Measurements from ENCODE around the gene SNX2.
A peak's percentile ranks its signal among the peaks of the same experiment; 100 is the strongest.
"Not testable (repeated sequence)": the region's sequence is repeated elsewhere in the genome, so short reads cannot be mapped to it uniquely, and the experiment has no call there.

The SNX2 gene

GRCh38 chr5:122845229-122846050 lies 70.6 kb downstream of the SNX2 start, which contains the start of gene SNX24:
Gene SNX24, plus strand, starts transcription at chr5:122845613. Its CDS starts 21 bp downstream, at chr5:122845634.
- peak; percentile 74 for DNase-seq

DNA sequence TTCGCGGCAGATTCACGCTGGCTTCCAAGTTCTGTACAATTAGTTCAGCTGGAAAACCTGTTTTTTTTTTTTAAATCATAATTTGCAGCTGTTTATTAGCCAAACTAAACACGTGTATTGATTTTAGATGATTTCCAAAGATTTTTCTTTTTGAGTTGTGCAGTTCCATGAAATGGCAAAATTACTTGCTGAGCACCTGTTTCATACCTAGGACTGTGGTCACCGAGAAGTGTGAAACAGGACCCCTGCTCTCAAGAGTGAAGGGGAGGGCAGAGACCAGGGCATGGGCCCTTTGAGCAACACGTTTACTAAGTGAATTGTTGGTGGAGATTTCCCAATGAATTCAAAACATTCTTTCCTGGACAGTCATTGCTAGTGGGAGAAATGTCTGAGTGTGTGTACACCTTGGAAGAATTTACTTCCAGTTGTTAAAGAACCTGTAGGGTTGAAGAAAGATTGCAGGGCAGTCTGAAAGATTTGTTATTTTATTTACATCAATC lies 71.2 kb downstream of the SNX2 start:
- DNase-seq: peak; percentile 81

- no peak for DNase-seq
These were observed 72.8 kb downstream of the SNX2 start for GRCh38 chr5:122847687-122848081.

DNA sequence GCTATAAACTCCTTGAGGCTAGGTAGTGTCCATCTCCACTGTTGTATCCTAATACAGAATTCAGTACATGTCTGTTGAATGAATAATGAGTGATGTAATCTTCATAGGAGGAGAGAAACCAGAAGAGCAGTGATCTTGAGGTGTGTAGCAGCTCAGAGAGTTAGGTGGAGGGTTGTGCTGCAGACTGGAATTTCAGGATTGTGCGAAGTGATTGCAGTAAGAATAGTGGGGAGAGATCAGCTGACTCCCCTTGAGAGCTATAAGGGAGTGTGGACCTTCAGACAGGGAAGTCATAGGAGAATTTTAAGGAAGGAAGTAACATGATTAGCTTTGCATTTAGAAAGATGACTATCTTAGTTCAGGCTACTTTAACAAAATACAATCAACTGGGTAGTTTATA lies 74.9 kb downstream of the SNX2 start:
- peak; percentile 63 for DNase-seq

- not testable (repeated sequence) for DNase-seq
These were observed 82.7 kb downstream of the SNX2 start for GRCh38 chr5:122857538-122857937.

- DNase-seq: peak; percentile 70
These were observed 83.6 kb downstream of the SNX2 start for GRCh38 chr5:122858451-122858850.

GRCh38 chr5:122863240-122863639 lies 88.4 kb downstream of the SNX2 start:
- DNase-seq: no peak

DNA sequence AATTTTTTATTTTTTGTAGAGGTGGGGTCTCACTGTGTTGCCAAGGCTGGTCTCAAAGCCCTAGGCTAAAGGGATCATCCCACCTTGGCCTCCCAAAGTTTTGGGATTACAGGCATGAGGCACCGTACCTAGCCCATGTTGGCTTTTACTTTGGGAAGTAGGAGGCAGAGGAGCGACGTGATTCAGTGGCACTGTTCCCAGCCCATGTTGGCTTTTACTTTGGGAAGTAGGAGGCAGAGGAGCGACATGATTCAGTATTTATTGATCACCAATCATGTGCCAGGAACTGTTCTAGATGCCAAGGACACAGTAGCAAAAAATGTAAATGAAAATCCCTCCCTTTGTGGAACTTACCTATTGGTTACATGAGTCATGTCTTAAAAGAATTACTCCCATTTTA lies 88.8 kb downstream of the SNX2 start:
- no peak for DNase-seq

DNA sequence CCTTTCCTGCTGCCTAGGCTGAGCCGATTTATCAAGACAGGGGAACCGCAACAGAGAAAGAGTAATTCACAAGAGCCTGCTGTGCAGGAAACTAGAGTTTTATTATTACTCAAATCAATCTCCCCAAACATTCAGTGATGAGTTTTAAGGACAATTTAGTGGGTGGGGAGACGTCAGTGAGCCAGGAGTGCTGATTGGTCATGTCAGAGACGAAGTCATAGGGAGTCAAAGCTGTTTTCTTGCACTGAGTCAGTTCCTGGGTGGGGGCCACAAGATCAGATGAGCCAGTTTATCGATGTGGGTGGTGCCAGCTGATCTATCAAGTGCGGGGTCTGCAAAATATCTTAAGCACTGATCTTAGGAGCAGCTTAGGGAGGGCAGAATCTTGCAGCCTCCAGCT lies 89.5 kb downstream of the SNX2 start:
- no peak for DNase-seq

DNA sequence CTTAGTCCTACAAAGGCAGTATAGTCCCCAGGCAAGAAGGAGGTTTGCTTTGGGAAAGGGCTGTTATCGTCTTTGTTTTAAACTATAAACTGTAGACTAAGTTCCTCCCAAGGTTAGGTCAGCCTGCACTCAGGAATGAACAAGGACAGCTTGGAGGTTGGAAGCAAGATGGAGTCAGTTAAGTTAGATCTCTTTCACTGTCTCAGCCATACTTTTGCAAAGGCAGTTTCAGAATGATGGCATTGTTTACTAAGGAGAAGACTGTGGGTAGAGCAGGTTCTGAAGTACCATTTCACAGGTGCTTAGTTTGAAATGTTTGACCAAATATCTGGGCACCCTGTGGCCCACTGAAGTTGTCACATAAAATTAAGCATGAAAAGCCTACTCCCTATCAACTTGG lies 90.0 kb downstream of the SNX2 start:
- no peak for DNase-seq

DNA sequence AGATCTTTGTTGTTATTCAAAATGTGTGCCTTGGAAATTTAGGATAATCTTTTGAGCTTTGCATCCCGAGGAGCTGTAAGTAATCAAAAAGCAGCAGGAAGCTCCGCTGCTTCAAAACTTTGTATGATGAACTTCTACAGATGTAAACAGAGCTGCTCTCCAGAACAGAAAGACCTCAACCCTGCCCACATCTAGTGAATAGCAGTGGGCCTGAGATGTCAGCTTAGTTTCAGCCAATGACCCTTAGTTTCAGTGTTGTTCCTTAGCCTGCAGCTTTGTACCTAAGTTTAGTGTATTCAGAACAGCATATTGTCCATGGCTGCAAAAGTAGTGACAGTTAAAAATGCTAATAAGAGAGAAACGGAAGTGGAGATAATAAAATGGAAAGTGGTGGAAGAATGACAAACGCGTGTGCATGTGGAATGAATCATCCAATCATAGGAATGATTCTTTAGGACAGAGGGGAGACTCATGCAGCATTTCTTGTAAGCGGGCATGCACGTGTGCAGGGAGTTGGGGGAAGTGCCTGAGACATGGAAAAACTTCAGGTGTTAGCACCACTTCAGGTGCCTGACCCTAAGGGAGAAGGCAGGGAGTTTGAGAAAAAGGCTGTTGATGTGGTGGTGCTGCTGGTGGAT lies 95.5 kb downstream of the SNX2 start:
- peak; percentile 81 for DNase-seq

- DNase-seq: peak; percentile 55
These were observed 96.8 kb downstream of the SNX2 start for GRCh38 chr5:122871661-122872060.

DNA sequence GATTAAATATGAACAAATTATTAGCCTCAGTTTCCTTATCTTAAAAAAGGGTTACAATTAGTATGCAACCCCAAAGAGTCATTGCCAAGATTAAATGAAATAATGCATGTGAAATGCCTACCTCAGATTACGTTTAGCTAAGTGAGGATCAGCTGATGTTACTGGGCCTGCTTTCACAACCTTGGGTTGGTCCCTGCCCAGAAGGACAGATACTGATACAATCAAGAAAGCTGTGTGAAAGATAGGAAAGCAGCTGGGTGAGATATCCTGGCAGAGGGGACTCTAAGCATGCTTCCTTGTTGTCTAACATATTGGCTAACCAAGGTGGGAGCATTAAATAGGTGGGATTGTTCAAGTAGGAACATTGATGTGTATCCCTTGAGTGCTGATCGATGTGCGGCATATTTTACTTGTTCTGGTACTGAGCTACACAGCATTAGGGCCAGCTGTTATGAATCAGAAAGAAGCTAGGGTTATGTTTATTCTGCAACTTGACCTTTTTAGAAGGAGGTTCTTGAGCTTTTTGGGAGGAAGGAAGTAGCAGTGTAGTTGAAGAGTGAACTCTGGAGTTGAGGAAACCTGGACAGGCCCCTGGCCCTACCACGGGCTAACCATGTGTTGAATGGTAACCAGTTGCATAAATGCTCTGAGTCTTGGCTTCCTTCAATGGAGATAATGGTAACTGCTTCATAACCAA lies 99.4 kb downstream of the SNX2 start:
- no peak for DNase-seq

- no peak for DNase-seq
These were observed 102.6 kb downstream of the SNX2 start for GRCh38 chr5:122877518-122877917.

- DNase-seq: no peak
These were observed 104.2 kb downstream of the SNX2 start for GRCh38 chr5:122879076-122879475.

Data from fibroblast of skin of right biceps (primary cell).